Stimulated activated CD4-positive, alpha-beta T cell treated with anti-CD3 and anti-CD28 coated beads, Interleukin-2, amount 100 ng/mL, for 24 hours (primary cell): ENCODE results near the gene EEIG1.
"Not testable (repeated sequence)": the region's sequence is repeated elsewhere in the genome, so short reads cannot be mapped to it uniquely, and the experiment has no call there.

Experiments
- DNase-seq, 2 donors: peaks; one replicate each; pipeline ENCODE4 v3.0.0-alpha.2; 2020

EEIG1 gene

GRCh38 chr9:127980706-127981558 lies at the start of gene EEIG1:
TSS of gene EEIG1 (minus strand) at chr9:127980989. CDS start at chr9:127980137, 852 bp downstream.
- DNase-seq = peak; percentile 98 to 99

GRCh38 chr9:128027705-128028104 lies 46.9 kb upstream of the EEIG1 start:
- no peak for DNase-seq

DNA sequence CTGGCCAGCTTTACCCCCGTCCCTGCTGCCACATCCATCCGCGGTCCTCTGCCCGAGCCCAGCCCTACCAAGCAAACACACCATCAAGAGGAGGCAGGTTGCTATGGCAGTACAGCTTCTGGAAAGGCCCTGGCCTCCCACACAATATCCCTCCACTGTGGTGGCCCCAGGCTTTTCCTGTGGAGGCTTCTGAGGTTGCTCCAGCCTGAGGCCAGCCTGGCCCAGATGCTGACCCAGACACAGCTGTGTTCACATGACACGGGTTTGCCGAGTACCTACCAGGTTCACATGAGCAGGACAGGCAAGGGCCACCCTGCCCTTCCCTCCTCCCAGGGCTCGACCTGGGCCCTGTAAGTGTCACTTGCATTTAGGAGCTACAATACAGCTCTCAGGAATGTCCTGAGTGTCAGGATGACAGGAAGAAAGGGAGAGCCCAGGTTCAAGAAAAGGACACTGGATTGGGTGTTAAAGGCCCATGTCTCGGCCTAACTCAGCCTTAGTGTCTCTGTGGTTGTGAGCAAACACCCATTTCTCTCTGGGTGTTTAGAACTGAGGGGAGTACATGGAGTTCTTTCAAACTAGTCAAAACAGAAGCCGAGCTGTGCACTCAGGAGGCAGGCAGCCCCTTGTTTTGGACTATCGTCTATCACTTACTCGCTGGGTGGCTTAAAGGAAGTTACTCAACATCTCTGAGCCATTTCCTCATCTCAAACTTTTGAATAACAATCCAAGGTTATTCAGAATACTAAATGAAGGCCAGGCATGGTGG lies 46.2 kb upstream of the EEIG1 start:
- DNase-seq = peak; percentile 52 to 58

- peak; percentile 63 to 72 for DNase-seq
These were observed 45.5 kb upstream of the EEIG1 start for GRCh38 chr9:128026255-128026772.

- DNase-seq = no peak
These were observed 44.9 kb upstream of the EEIG1 start for GRCh38 chr9:128025736-128026135.

DNA sequence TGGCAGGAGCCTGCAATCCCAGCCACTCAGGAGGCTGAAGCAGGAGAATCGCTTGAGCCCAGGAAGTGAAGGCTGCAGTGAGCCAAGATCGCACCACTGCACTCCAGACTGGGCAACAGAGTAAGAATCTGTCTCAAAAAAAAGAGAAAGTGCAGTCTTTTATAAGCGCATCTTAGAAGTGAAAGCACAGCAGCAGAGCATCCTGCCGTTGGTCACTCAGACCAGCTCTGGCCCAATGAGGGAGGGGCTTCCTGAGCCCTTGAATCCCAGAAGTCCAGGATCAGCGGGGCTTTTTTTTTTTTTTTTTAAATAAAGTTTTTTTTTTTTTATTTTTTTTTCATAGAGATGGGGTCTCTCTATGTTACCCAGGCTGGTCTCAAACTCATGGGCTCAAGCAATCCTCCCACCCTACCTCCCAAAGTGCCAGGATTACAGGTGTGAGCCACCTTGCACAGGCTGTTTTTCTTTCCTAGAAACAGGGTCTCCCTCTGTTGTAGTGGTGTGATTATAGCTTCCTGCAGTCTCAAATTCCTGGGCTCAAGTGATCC lies 44.0 kb upstream of the EEIG1 start:
- no peak for DNase-seq

GRCh38 chr9:128023671-128024070 lies 42.9 kb upstream of the EEIG1 start:
- DNase-seq = not testable (repeated sequence)

DNA sequence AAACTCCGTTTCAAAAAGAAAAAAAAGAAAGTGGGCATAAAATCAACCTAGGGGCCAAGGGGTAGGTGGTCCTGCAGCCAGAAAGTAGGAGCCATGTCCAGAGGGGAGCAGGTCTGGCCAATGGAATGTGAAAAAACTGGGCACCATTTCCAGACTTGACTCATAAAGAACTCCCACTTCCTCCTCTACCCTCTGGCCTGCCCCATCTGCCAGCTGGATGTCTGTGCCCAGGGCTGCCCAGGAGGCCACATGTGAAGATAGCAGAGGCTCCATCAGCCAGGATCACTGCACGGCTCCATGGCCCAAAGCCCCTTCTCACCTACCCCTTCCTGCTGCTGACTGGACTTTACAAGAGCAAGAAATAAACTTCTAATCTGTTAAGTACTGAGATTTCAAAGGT lies 42.1 kb upstream of the EEIG1 start:
- DNase-seq = no peak

GRCh38 chr9:128021098-128021497 lies 40.3 kb upstream of the EEIG1 start:
- no peak for DNase-seq

- DNase-seq = no peak
These were observed 39.9 kb upstream of the EEIG1 start for GRCh38 chr9:128020692-128021091.

GRCh38 chr9:128015696-128016095 lies 34.9 kb upstream of the EEIG1 start:
- DNase-seq = no peak

DNA sequence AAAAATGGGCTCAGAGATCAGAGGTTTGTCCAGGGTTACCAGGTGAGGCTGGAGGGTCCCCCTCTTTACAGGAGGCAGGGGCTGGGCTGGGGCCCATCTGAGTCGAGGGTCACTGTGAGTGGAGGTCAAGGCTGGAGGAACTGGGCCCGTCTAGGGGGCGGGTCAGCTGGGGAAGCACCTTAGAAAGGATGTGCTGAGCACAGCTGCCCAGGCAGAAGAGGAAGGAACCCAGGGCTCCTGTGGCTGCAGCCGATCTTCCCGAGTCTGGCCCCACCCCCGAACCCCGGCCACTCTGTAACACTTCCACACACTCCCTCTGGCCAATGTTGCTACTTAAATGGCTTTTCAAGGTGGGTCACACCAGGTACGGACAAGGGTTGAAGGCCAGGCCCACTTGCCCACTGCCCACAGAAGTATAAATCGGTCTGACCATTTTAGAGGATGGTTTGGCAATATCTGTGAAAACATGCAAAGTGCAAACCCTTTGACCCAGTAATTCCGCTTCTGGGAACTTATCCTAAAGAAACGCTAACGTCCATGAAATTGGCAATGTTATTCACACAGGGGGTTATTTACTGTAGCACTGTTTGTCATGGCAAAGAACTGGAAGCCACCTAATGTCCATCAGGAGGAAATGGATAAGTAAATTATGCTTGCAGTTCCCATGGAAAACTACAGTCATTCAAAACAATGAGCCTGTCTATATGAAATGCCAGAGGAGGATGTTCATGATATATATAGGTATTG lies 30.5 kb upstream of the EEIG1 start:
- DNase-seq = no peak

DNA sequence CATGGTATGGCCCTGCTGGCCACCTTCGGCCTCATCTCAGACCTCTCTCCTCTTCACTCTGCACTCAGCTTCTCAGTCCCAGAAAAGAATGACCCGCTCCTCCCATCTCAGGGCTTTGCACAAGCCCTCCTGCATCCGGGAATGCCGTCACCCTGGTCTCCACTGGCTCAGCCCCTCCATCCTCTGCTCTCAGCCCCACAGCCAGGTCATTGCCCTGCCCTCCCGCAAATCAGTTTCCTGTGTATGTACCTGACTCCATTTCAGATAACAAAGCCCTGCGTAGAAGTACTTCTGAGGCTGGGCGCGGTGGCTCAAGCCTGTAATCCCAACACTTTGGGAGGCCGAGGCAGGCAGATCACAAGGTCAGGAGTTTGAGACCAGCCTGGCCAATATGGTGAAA lies 28.9 kb upstream of the EEIG1 start:
- DNase-seq = no peak

- DNase-seq = no peak
These were observed 27.4 kb upstream of the EEIG1 start for GRCh38 chr9:128008171-128008570.

GRCh38 chr9:128007566-128008138 lies 26.9 kb upstream of the EEIG1 start:
- DNase-seq = peak; percentile 86 to 92

DNA sequence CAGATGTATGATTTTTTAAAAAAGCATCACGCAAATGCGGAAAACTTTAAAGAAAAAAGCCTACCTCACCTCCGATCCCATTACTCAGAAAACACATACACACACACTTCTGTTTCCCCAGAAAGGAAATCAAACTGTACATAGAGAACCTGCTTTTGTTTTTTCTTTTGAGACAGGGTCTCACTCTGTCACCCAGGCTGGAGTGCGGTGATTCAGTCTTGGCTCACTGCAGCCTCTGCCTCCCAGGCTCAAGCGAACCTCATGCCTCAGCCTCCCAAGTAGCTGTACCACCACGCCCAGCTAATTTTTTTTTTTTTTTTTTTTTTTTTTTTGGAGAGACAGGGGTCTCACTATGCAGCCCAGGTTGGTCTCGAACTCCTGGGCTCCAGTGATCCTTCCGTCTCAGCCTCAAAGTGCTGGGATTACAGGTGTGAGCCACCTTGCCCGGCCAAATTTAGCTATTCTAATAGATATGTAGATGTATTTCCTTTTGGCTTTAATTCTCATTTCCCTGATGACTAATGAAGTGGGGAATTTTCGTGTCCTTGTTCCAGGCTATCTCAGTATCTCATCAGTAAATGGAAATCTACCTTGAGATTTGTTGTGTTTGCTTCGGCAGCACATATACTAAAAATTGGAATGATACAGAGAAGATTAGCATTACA lies 25.7 kb upstream of the EEIG1 start:
- no peak for DNase-seq

- DNase-seq = no peak
These were observed 25.1 kb upstream of the EEIG1 start for GRCh38 chr9:128005923-128006322.

DNA sequence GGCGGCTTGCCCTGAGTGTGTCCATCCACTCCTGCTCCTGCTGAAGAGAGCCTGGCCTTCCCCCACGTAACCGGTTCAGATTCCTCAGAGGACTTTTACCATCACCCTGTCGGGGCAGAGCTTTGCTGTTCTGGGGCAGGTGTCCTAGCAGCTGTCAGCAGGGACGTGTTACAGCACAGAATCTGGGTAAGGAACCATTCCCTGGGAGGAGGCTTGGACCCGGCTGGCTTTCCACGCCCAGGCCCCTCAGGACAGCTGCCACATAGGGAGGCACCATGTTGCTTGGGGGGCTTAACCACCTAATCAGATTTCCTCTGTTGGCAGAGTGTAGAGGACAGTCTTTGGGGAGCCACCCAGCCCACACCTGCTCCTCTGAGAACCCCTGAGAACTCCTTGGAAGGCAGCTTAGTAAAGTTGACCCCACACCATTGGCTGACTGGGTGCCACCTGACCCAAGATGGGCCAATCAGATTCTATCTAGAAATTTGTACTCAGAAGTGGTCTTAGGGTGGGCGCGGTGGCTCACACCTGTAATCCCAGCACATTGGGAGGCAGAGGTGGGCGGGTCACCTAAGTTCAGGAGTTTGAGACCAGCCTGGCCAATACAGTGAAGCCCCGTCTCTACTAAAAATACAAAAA lies 23.3 kb upstream of the EEIG1 start:
- no peak for DNase-seq

- no peak for DNase-seq
These were observed 22.2 kb upstream of the EEIG1 start for GRCh38 chr9:128002959-128003358.

- no peak for DNase-seq
These were observed 21.1 kb upstream of the EEIG1 start for GRCh38 chr9:128001779-128002298.

- DNase-seq = no peak
These were observed 20.5 kb upstream of the EEIG1 start for GRCh38 chr9:128001151-128001778.
